ENCODE results near the gene SHBG.

The SHBG gene

DNA sequence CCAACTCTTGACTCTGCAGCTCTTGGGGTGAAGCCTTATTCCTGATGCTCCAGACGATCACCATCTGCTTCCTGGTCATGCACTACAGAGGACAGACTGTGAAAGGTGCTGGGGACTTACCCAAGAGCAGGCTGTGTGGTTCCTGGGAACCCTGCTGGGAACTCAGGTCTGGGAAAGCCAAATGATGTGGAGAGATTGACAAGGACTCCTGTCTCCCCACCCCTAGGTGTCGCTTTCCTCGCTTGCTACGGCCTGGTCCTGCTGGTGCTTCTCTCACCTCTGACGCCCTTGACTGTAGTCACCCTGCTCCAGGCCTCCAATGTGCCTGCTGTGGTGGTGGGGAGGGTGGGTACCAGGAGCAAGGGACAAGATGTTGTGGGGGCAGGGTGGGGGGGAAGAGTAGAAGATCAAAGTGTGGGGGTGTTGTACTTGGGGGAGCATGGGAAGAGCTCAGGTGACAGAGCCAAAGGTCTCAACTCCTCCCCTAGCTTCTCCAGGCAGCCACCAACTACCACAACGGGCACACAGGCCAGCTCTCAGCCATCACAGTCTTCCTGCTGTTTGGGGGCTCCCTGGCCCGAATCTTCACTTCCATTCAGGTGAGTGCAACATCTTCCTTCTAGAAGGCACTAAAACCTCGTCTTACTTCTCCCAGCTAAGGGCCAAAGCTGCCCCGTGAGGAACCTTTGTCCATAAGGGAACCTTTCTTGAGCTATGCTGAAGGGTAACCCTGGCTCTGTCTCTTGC, 43.1 kb upstream of the SHBG start:
- DNase-seq (ENCODE audit: extremely low spot score): peak; percentile 61
- TF ChIP-seq HDGF (IDR thresholded peaks at IDR 0.05; ENCODE audit: borderline replicate concordance) (no peak), PKNOX1 (IDR thresholded peaks at IDR 0.05) (peak; percentile 77), BHLHE40 (IDR thresholded peaks at IDR 0.05; ENCODE audit: borderline replicate concordance) (no peak), L3MBTL2 (conservative IDR thresholded peaks at IDR 0.05) (no peak), NFRKB (IDR thresholded peaks at IDR 0.05) (no peak), LEF1 (IDR thresholded peaks at IDR 0.05; ENCODE audit: borderline replicate concordance) (no peak)
- ChIA-PET CTCF (interaction anchor here (0.8 to 0.9 kb wide), 2 partner anchors 23 to 100 kb away, joined by 3 to 4 read pairs; partner anchors contain the start of gene TP53), POLR2A (interaction anchor here (0.6 to 1.2 kb wide), 6 partner anchors 13 to 181 kb away, joined by 3 to 7 read pairs (median 4); partner anchors contain the start of genes FXR2 and WRAP53)

GRCh38 chr17:7587420-7588151, 42.3 kb upstream of the SHBG start:
- no peak for DNase-seq (ENCODE audit: extremely low spot score)
- no peak for TF ChIP-seq NFRKB (IDR thresholded peaks at IDR 0.05)
- ChIA-PET POLR2A (interaction anchor here (0.6 to 1.2 kb wide), 5 partner anchors 14 to 182 kb away, joined by 3 to 7 read pairs (median 4); partner anchors contain the start of genes FXR2 and WRAP53), CTCF (interaction anchor here (0.8 to 0.9 kb wide), 2 partner anchors 22 to 100 kb away, joined by 3 to 4 read pairs; partner anchors contain the start of gene TP53)

- POLR2A ChIA-PET: interaction anchor here (2.7 kb wide), 1 partner anchor 98 kb away, joined by 13 read pairs; the partner anchor contains the start of genes TP53 and WRAP53
- no peak for DNase-seq (ENCODE audit: extremely low spot score)
- CTCF ChIA-PET: interaction anchor here (0.5 kb wide), 1 partner anchor 39 kb away, joined by 3 read pairs; no protein-coding TSS in a partner anchor
- TF ChIP-seq BHLHE40 (IDR thresholded peaks at IDR 0.05; ENCODE audit: borderline replicate concordance) (no peak), ARNT (IDR thresholded peaks at IDR 0.05) (no peak), HDGF (IDR thresholded peaks at IDR 0.05; ENCODE audit: borderline replicate concordance) (no peak), NFRKB (IDR thresholded peaks at IDR 0.05) (no peak), LEF1 (IDR thresholded peaks at IDR 0.05; ENCODE audit: borderline replicate concordance) (no peak), ELF4 (IDR thresholded peaks at IDR 0.05) (no peak), L3MBTL2 (conservative IDR thresholded peaks at IDR 0.05) (no peak), ZNF384 (IDR thresholded peaks at IDR 0.05) (no peak), CTBP1 (IDR thresholded peaks at IDR 0.05; ENCODE audit: borderline replicate concordance) (no peak), FOXM1 (IDR thresholded peaks at IDR 0.05; ENCODE audit: borderline replicate concordance) (no peak)
Observed at GRCh38 chr17:7588553-7589203, 41.3 kb upstream of the SHBG start.

DNA sequence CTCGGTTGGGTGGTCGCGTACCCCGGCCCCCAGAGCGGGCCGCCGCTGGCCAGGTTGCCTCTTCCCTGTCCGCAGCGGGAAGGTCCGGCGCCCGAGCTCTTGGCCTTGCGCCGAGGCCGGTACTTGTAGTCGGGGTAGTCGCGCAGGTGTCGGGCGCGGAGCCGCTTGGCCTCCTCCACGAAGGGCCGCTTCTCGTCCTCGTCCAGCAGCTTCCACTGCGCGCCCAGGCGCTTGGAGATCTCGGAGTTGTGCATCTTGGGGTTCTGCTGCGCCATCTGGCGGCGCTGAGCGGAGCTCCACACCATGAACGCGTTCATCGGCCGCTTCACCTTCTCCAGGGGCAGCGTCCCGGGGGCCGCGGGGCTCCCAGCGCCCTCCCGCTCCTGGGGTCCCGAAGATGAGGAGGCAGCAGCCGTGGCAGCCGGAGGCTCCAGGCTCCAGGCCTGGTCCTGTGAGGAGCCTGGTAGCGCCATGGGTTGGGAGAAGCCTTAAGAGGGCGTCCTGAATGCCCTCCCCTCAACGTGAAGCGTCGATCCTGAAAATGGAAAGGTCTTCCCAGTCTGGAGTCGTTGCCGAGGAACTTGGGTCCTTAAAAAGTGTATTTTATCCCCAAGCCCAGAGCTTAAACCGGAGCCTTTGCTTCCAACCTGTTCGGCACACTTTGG, 40.6 kb upstream of the SHBG start:
- no peak for DNase-seq (ENCODE audit: extremely low spot score)
- ChIA-PET POLR2A (interaction anchor here (0.8 to 2.7 kb wide), 3 partner anchors 13 to 98 kb away, joined by 3 to 13 read pairs (median 3); partner anchors contain the start of genes SAT2, TP53 and WRAP53), CTCF (interaction anchor here (0.5 kb wide), 1 partner anchor 38 kb away, joined by 3 read pairs; no protein-coding TSS in a partner anchor)
- no peak for TF ChIP-seq ELF4 (IDR thresholded peaks at IDR 0.05)
- no peak for TF ChIP-seq HDGF (IDR thresholded peaks at IDR 0.05; ENCODE audit: borderline replicate concordance)
- TF ChIP-seq ZNF384 (IDR thresholded peaks at IDR 0.05): no peak
- TF ChIP-seq BHLHE40 (IDR thresholded peaks at IDR 0.05; ENCODE audit: borderline replicate concordance): no peak

GRCh38 chr17:7589891-7590691, 39.8 kb upstream of the SHBG start, which contains the start of gene SOX15:
Gene SOX15, minus strand, starts transcription at chr17:7590094. Its CDS starts 418 bp downstream, at chr17:7589676.
- TF ChIP-seq FOXK2 (IDR thresholded peaks at IDR 0.05) (no peak), HDGF (IDR thresholded peaks at IDR 0.05; ENCODE audit: borderline replicate concordance) (no peak), LEF1 (IDR thresholded peaks at IDR 0.05; ENCODE audit: borderline replicate concordance) (no peak), ZNF384 (IDR thresholded peaks at IDR 0.05) (no peak), PKNOX1 (IDR thresholded peaks at IDR 0.05) (no peak), NFRKB (IDR thresholded peaks at IDR 0.05) (no peak), CTBP1 (IDR thresholded peaks at IDR 0.05; ENCODE audit: borderline replicate concordance) (no peak), BHLHE40 (IDR thresholded peaks at IDR 0.05; ENCODE audit: borderline replicate concordance) (no peak), ARNT (IDR thresholded peaks at IDR 0.05) (no peak), FOXM1 (IDR thresholded peaks at IDR 0.05; ENCODE audit: borderline replicate concordance) (no peak)
- CTCF ChIA-PET: no interaction called here
- POLR2A ChIA-PET: interaction anchor here (0.8 to 2.7 kb wide), 3 partner anchors 13 to 97 kb away, joined by 3 to 13 read pairs (median 3); partner anchors contain the start of genes SAT2, TP53 and WRAP53
- DNase-seq (ENCODE audit: extremely low spot score): no peak

DNA sequence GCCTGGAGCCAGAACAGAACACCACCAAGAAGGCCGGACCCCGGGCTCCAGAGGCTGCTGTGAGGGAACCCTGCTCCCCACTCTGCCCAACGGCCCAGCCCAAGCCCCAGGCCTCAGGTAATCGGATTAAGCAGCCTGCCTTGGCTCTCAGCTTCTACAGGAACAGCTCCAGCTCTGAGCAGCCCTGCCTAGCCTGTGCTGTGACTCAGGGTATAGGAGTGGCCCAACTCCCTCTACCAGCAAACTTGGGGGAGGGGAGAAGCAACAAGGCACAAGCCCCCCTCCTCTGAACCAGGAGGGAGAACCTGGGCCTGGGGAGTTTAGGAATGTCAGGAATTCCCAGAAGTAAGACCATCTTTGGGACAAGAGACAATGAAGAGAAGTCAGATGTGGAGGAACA, 39.2 kb upstream of the SHBG start:
- CTCF ChIA-PET: no interaction called here
- no peak for TF ChIP-seq BHLHE40 (IDR thresholded peaks at IDR 0.05; ENCODE audit: borderline replicate concordance)
- TF ChIP-seq CTBP1 (IDR thresholded peaks at IDR 0.05; ENCODE audit: borderline replicate concordance): no peak
- TF ChIP-seq ZNF384 (IDR thresholded peaks at IDR 0.05): no peak
- TF ChIP-seq HDGF (IDR thresholded peaks at IDR 0.05; ENCODE audit: borderline replicate concordance): no peak
- TF ChIP-seq SUZ12 (IDR thresholded peaks at IDR 0.05): no peak
- TF ChIP-seq L3MBTL2 (conservative IDR thresholded peaks at IDR 0.05): no peak
- no peak for TF ChIP-seq SP1 (IDR thresholded peaks at IDR 0.05)
- POLR2A ChIA-PET: interaction anchor here (2.7 kb wide), 1 partner anchor 96 kb away, joined by 13 read pairs; the partner anchor contains the start of genes TP53 and WRAP53
- no peak for DNase-seq (ENCODE audit: extremely low spot score)
